NCI-H1105 treated with DMSO at 0.1 percent for 48 hours (cell line): ENCODE measurements around the gene CNKSR3.

ENCODE experiments used
- DNase-seq: peaks from one replicate; lab custom pipeline; 2025; lab: John Stamatoyannopoulos, UW

Gene CNKSR3

GRCh38 chr6:154502553-154502952 lies 7.9 kb downstream of the CNKSR3 start:
- no peak for DNase-seq

DNA sequence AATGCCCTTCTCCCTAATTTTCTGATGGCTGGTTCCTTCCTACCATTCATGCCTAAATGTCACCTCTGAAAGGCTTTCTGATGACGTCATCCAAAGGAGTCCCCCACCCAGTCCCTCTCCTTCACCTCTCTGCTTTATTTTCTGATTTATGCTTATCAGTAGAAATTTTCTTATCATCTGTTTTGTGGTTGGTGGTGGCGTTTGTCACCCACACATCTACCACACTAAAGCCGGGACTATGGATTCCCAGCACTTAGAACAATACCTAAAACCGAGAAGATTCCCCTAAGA lies 9.0 kb downstream of the CNKSR3 start:
- DNase-seq = no peak

DNA sequence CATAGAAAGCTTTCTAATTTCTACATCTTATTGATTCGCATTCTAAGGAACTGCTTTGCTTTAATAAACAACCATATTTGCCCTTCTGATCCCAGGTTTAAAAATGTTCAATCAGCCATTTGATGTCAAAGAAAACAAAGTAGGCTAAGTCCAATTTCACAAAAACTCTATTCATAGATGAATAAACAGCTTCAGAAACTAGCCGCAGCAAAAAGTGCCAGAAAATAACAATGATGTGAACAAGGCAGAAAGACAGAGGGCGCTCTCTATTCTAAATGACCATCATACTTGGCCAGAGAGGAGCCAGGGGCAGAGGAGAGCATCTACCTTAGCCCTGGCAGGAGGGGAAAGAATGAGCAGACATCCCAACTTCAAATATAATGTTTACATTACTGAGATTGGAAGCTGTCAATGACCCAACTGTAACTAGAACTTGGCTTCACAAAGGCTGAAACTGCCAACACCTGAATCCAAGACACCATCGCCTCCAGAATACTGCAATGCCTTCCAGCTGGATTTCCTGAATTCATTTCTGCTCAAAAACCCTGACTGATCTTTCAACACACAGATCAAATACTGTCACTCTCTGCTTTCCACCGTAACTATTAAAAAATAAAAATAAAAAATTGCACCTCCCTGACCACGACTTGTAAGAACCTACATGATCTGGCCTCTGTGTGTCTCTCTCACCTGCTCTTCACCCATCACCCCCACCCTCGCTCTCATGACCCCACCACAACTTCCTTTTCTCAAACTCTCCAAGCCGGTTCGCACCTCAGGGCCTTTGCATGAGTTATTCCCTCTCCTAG lies 9.5 kb downstream of the CNKSR3 start:
- DNase-seq = no peak

- DNase-seq = no peak
Observed at GRCh38 chr6:154499855-154500589, 10.5 kb downstream of the CNKSR3 start.

DNA sequence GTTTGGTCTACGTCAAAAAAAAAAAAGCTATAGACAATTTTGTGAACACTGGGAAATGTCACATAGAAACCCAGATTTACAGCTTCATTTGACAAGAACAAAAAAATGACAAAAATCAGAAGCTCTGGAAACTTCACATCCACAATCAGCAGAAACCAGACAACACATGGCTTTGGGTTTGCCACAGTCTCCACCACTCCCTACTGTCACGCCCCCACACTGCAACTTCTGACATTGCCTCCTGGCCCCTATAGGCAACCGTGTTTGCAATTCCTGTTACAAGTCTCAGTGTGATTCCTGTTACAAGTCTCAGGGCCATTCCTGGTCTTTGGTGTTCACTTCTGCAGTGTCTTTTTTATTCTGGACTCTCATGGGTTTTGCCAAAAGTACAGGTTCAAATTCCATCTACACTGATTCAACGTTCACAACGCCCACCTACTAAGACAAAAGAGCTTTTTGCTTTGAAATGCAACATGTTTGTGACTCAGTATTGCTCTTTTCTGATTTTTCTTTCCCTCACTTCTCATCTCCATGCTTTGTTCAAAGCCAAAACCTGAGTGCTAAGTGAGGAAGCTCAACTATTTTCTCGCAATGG lies 12.0 kb downstream of the CNKSR3 start:
- no peak for DNase-seq

DNA sequence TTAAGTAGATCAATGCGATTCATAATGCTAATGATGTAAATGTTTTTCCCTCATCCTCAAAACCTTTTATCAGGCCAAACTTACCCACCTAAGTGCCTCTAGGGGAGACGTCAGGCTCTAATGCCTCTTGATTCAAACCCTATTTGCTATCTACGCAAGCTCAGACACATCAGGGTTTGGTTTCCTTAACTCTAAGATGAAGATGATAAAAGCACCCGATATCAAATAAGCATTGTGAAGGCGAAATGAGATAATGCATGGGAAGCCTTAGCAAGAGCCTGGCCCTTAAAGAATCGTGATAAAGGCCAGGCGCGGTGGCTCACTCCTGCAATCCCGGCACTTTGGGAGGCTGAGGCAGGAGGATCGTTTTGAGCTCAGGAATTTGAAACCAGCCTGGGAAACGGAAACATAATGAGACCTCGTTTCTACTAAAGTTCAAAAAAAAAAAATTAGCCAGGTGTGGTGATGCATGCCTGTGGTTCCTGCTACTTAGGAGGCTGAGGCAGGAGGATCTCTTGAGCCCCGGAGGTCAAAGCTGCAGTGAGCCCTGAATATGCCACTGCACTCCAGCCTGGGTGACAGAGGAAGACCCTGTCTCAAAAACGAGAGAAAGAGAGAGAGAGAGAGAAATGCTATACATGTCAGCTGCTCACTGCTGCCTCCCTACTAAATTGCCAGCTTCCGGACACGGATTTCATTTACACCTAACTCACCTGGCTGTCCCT lies 13.5 kb downstream of the CNKSR3 start:
- DNase-seq = no peak

- DNase-seq = no peak
Observed at GRCh38 chr6:154496186-154496585, 14.3 kb downstream of the CNKSR3 start.

- no peak for DNase-seq
Observed at GRCh38 chr6:154494592-154495311, 15.7 kb downstream of the CNKSR3 start.

DNA sequence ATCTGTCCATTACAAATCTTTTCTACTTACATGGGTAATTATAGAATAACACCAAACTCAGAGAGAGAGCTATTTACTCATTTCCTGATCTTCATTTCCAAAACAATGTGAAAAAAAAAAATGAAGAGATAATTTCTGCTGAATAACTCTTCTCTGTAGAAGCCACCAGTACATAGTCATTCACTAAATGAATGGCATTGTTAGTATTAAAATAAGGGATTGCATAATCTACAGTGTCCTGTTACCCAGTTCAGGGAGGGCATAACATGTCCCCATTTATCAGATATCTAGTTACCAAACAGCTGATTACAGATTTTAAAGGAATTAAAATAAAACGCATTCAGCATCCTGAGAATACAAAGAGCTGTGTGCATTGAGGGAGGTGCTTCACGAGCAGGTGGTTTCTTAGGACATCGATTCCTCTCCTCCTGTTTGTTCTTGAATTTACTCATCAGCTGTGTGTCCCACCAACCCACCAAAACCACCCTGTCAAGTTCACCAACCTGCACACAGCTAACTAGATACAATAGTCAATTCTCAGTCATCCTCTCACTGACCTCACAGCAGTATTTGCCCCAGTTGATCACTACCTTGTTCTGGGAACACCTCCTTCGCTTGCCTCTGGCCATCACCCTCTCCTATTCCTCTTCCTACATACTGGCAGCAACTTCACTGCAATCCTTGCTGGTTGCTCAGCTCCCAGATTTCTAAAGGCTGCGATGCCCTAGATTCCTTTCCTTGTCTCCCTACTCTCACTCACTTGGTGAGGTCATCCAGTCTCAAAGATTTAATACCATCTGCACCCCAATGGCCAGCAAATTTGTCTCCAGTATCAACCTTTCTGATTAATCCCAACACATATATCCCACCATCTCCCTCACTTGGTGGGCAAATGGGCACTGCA lies 18.7 kb downstream of the CNKSR3 start:
- DNase-seq = no peak

DNA sequence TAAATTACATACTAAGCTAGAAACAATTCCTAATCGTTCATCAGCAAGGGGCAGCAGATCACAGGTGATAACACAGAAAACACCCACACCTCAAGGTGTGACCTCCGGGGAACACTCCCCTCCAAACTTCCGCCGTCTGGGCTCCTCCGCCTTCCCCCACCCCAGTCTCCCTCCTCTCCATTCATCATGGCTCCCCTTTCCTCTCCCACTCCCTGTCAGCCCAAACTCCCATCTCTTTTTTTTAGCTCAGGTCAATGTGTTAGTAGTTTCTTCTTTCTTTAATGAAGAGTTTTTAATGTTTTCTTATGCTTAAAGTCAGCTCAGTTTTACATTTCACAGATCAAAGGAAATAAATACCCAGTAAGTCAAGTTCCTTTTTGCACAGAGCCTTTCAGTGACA lies 20.7 kb downstream of the CNKSR3 start:
- no peak for DNase-seq

GRCh38 chr6:154488802-154489437 lies 21.6 kb downstream of the CNKSR3 start:
- no peak for DNase-seq

GRCh38 chr6:154488248-154488593 lies 22.3 kb downstream of the CNKSR3 start:
- no peak for DNase-seq

GRCh38 chr6:154487367-154488247 lies 22.9 kb downstream of the CNKSR3 start:
- no peak for DNase-seq

GRCh38 chr6:154485815-154486214 lies 24.7 kb downstream of the CNKSR3 start:
- no peak for DNase-seq

DNA sequence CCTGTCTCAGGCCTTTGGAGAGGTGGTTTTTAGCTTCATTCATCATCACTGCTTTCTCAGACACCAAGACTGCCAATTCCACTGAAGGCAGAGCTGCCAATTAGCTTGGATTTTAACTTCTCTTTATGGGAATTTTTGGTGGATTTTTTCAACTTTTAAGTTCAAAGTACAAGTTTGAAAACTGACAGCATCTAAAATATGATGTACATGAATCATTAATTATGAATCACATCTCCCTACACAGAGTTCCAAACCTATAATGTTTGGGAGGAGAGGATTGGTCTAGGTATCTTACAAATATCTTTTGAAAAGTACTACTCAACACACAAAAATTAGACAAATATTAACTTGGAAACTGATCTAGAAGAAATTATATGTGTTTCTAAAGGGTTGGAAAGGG lies 25.5 kb downstream of the CNKSR3 start:
- DNase-seq = no peak

GRCh38 chr6:154482858-154483257 lies 27.6 kb downstream of the CNKSR3 start:
- DNase-seq = no peak

DNA sequence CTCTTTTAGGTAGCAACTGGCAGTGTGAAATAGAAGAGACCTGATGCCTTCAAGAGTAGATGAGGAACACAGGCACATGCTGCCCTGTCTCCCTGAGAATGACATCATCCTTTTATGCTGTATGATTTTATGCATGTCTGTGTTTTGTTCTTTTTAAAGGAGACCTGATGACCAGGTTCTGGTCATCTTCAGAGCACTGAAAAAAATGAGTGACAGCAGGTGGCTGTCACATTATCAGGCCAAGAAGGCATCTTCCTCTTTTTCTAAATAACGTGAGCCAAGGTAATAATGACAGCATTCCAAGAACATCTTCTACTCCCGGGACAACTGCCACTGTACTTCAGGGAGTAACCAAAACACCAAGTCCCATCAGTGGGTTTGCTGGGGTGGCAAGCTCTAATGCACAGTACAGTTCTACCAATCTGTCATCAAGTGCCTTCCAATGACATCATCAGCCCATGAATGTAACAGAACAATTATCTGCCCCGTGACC lies 28.9 kb downstream of the CNKSR3 start:
- DNase-seq = no peak

DNA sequence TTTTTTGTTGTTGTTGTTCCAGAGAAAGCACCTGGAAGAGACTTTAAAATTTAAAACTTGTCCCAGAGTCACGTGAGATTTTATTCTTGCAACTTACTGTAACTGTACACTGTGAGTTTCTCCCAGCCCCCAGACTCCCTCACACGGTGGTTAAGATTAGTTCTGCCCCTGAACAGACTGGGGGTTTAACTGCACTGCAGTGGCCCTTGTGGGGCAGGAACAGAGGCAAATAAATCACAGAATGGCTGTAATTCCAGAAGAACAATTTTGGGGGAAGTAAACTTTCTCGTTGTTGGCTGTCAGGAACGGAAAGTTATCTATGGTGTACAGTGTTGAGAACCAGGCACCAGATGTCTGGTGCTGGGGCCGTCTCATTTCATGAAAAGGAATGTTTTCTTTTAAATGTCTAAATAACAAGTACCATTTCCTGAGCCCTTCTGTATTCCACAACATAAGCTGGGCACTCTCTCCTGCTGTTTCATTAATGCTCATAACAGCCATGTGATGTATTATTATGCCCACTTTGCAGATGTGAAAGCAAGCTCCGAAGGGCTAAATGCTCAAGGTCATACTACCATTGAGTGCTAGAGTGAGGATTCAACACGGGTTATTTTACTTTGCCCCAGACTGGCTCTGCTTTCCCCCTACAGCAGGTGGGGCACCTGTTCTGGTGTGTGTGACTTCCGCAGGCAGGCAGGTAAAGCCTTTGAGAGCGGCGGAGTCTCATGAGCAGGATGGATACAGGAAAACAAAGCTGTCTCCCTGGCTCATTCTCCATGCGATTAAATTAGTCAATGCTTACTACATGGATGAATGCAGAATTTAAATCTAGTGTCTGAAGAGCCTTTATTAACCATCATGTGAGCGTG lies 30.5 kb downstream of the CNKSR3 start:
- no peak for DNase-seq
